NCI-H446 (cell line): ENCODE measurements around the gene BPIFB2.

Source experiments
- DNase-seq, 2 experiments: peaks; one replicate each; lab custom pipeline; 2025; lab: John Stamatoyannopoulos, UW

Gene BPIFB2

DNA sequence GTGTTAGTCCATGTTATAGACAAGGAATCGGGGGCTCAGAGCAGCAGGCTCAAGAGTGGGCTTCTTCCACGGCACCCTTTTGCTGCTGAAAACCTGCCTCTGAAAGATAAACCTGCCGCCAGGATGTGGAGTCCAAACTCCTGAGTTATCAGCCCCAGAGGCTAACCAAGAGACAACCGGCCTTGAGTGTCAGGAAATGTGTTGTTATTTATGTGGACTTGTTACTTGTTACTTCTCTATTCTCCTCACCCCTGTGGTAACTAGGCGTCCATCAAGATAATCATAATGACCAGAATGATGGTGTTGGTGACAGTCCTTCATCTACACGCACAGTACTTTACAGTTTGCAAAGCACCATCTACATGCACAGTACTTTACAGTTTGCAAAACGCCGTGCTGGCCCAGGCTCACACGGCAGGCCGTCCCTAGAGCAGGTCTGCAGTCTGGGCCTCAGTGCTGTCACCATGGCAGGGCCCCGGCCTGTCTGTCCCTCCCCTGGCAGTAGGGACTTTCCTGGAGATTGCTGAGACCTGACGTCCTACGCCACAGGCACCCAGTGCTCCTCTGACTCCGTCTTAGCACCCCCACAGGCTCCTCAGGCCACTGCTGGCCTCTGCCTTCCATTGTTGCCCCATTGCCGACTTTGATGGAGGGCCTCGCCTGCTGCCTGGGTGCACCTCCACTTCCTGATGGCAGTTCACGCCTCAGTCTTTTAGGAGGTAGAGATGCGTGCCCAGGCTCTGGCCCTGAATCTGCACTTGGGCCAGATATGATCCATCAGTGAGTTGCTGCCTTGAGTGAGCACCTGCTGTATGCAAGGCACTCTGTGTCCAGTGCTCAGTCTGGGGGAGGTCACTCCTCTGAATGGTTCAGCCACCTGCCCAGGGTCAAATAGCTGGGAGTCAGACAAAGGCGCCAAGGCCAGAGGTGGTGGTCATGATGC, 62.9 kb downstream of the BPIFB2 start:
- no peak for DNase-seq

DNA sequence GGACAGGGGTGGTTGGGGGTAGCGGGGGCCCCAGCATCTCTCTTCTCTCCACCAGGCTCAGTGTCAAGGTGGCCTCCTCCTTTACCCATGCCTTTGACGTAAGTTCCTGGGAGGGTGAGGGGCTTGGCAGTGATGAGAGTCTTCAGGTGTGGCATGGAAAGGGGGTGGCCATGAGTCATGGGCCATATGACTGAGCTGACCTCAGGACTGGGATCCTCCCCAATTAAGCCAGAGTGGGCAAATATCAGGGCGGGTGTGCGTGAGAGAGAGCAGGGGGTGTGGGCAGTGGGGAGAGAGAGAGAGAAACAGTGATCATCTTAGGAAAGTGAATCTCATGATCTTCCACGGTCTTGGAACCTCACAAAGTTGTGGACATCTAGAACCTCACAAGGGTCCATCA, 63.7 kb downstream of the BPIFB2 start:
- no peak for DNase-seq

- no peak for DNase-seq
Observed at GRCh38 chr20:33072362-33072761, 64.9 kb downstream of the BPIFB2 start.

- DNase-seq = no peak
Observed at GRCh38 chr20:33072813-33073212, 65.3 kb downstream of the BPIFB2 start.
